ENCODE data around the gene AGAP1.

The AGAP1 gene

DNA sequence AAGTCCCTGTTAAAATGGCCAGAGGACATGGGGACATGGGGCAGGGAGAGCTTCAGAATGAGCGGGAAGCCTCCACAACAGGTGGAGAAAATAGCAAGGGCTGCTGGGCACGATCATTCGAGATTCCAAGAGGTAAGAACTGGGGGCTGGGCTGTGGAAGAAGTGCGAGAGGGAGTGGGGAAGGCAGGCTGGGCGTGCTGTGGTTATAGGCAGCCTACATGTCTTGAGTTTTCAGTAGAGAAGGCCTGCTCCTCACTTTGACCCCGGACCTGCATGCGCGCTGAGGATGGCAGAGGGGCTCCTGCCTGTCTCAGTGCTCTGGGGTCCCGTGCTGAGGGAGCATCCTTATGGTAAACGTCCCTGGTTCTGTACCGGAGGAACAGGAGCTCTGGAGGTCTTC is 115.5 kb downstream of the AGAP1 start:
- DNase-seq (ENCODE audit: low read depth in 3 of 3): no peak

DNA sequence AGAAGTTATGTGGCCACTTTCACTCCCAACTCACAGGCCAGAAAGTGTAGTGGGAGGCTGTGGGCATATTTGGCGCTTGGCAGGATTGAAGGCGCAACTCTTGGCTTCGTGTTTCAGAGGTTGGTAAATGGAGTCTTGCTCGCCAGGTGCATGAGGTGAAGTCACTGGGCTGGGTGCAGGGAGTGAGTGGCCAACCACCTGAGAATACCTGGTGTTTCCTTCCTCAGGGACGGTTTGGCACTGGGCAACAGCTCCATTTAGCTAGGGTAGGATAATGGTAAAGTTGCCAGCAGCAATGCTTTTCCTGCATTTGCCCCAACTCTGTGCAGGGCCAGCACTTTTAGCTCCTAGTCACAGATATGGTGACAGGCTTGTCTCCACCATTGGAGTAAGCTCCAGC is 115.9 kb downstream of the AGAP1 start:
- DNase-seq (ENCODE audit: low read depth in 3 of 3): no peak

DNA sequence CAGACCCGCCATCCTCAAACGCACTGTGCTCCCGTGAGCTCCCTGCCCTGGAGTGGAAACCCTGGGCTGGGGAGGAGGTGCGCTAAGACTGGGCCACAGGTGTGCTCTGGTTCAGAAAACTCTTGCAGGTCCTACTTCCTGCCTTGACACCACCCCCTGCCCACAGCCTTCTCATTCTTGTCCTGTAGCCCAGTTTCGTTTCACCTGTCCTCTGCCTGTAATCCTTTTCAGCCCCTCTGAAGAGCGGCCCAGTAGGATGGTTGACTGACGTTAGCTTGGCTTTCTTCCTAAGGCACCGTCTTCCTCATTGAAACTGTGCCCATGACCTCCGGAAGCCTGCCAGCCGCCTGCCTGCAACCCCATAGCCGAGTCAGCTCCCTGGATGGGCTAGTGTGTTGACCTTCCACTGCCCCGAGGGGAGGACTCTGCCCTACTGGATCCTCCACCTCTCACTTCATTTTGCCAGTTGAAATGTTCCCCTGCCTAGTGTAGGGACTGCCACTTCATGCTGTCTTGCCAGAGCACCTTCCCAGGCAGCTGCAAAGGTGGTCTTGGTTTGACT is 116.9 kb downstream of the AGAP1 start:
- DNase-seq (ENCODE audit: low read depth in 3 of 3): no peak

DNA sequence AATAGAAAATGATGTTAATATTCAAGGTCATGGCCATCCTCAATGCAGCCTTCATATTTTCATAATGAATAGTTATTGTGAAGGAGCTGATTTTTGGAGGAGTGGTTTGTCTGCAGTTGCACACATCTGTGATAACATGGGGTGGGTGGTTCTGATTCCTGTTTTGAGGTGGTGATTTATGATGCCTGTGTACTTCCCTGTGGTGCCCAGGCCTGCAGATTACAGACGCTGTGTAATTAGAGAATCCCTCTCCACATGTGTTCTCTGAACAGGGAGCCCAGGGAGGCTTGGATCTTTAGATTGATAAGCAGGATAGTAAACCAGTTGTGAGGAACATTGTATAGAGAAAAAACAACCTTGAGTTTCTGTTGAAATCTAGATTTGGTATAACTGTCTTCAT is 117.5 kb downstream of the AGAP1 start:
- DNase-seq (ENCODE audit: low read depth in 3 of 3): no peak

DNA sequence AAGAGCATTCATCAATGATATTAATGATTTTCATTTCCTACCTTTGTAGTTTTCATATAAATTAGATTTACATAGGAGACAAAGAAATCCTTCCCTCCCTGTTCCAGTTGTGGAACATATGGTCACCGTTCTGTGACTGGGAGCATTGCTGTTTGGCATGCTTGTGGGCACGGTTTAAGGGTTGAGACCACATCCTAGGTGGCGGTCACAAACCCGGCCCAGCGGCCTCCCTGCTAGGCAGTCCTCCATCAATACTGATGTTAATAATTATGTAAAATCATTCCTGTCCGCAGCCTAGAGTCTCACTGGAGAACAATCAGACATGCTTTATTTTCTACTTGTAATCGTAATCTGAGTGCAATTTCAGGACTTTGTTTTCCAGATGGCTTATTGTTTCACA is 117.9 kb downstream of the AGAP1 start:
- no peak for DNase-seq (ENCODE audit: low read depth in 3 of 3)

DNA sequence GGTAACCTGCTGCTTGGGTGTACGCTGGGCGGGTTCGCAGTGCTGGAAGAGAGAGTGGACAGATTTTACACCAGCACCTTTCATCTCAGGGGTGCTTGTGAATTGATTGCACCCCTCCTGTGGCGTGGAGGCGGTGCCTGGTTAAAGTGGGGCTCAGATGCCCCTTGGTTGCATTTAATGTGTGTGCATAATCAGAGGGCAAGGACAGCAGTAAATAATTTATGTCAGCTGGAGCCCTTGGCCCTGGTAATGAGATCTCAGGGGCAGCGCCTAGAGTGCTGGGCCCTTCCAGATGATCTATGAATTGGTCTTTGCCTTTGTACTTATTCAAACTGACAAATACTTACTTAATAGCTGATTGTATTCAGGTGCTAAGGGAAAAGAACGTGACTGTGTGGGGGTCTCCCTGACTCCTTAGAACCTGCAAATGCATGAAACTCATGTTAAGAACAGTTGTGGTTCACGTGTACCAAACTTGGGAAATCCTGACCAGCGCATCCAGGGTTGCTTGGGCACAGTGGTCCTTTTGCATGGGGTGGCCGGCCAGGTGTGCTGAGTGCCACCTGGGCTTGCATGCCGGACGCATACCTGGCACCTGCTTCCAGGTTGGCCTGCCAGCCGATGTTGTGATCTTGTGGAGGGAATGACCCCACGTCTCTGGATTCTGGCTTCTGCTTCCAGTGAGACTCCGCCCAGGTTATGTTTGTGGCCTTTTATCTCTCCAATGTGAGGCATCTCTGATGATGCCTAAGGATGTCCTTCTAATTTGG is 118.5 kb downstream of the AGAP1 start:
- no peak for DNase-seq (ENCODE audit: low read depth in 3 of 3)

DNA sequence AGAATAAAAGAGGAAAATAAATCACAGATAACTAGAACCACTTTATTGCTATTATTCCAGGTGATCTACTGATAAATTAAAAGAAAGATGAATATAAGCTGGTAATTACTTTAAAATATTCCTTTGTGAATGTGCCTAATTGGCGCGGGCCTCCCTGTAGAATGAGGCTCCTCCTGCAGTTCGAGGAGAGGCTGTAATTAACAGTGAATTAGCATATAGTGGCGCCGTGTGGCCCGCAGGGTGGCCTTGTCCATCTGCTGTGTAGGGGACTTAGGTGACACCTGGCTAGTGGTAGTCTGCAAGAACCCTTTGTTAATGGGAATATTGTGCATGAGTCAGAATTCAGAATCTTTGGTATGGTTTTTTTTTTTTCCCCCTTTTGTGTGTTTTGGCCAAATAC is 119.8 kb downstream of the AGAP1 start:
- no peak for DNase-seq (ENCODE audit: low read depth in 3 of 3)

DNA sequence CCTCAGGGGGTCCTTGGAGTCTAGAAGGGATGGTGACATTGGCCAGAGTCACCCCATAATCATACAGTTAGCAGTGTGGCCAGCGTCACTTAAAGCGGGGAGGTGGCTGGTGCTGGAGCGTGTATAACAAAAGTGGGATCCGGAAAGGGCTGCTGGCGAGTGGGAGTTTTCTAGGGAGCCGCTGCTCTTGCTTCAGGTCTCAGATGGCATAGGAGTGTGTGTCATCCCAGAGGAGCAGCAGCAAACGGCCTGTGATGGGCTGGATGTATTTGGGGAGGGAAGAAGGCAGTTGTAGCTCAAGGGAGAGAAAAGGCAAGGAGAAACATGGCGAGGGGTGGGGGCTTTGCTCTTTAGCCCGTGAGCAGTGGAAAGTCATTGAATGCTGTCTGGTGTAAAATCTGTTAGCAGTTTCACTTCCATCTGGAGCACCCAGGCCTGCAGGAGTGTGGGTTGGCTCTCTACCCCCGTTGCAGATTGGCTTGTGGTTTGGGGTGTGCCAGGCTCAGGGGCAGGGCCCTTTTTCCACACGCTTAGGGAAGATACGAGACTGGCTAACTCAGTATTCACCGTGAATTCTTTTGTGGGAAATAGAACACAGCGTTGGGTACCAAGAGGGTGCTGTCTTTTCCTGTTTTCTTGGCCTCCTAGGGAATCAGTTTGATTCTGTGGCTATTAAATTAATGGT is 120.5 kb downstream of the AGAP1 start:
- DNase-seq (ENCODE audit: low read depth in 3 of 3): no peak

DNA sequence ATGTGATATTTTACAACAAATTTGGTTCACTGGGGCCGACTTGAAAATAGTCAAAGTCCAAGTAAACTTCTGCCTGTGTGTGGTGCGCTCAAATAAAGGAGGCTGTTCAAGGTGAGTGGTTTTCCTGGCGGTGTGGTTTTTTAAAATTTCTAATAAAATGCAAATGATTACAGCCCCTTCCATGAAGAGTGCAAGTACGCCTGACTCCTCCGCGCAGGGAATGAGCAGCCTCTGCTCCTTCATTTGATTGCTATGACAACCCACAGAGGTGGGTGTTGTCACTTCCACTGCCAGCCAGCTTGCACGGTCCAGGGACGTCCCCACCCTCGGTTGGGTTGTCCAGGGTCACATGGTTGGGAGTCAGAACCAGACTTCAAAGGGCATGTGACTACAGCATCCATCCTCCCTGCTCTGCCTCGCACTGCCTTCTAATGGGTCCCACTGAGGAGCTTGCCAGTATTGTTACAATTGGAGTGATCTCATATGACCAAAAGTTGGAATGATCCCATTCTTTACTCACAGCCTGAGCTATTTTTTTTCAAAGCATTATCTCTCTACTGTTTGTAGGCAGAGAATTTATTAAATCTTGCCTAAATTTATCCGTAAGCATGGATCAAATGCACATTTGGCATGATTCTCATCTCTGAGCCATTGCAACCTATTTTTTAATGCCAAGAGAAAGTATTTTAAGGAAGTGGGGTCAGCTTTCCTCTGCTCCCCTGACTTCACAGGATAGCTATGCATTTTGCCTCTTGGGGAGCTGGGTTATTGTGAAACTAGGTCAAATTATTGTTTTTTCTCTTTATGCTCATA is 121.3 kb downstream of the AGAP1 start:
- DNase-seq (ENCODE audit: low read depth in 3 of 3): no peak

DNA sequence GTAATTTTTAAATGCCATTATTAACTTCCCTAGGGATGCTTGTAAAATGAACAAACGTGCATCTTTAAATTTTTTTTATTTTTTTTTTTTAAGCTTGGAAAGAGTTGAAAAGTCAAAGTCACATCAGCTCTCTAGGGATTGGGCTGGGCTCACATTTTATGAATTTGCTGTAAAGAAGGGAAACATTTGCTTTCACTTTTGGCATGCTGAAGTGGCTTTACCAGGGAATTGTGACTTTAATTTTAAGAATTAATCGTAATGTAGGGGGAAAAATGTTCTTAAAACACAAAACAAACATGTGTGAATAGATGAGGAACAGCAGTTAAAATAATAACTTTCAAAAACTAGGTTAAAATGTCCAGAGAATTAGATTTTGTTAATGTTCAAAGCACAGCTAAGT is 123.0 kb downstream of the AGAP1 start:
- no peak for DNase-seq (ENCODE audit: low read depth in 3 of 3)

DNA sequence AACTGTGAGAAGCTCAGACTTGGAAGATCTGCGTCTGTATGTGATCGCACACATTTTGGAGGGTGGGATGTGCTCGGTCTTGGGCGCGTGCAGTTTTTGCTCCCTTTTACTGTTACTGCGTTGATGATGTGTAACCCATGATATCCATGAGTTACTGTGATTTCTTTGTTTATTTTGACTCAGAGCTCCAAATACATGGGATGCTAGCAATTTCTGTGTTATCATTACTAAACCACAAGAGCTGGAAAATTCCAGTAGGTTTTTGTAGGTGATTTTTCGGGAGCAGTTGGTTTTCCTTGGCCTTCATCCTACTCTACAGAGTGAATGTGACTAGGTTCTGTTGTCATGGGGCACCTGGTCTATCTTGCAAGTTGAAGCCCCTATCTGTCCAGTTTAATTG is 124.2 kb downstream of the AGAP1 start:
- no peak for DNase-seq (ENCODE audit: low read depth in 3 of 3)

DNA sequence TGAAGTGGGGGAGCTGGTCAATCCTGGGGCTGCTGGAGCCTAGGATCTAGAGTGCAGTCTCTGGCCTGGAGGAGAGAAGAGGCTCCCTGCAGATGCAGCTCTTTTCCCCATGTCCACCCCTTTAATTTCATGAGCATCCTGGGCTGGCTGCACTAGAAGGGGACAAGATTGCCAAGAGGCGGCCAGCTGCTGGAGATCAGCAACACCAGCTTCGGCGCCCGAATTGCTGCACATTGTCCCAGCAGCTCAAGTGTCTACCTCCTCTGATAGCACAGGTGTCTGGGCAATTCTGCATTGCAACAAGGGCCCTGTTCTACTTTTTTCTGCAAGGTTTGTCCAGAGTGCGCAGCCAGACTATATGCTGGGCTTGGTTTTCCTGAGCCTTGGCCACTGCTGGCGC is 125.7 kb downstream of the AGAP1 start:
- DNase-seq (ENCODE audit: low read depth in 3 of 3): no peak

DNA sequence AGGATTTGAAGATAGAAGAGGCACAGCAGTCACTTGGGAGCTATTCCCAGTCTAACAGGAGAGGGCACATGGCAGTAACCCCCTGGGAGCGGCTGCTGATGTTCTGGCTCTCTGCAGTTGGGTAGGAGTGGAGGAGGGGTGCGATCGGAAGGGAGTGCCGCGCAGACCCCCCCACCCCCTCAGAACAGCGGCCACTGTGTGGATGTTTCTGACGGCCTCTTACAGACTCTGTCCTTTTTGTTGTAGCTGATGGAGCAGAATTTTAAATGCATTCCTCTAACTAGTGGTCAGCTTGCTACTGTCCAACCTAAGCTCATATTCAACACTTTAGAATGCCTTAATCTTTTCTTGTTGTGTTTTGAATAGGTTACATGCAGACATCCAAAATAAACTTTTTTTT is 127.9 kb downstream of the AGAP1 start:
- no peak for DNase-seq (ENCODE audit: low read depth in 3 of 3)

DNA sequence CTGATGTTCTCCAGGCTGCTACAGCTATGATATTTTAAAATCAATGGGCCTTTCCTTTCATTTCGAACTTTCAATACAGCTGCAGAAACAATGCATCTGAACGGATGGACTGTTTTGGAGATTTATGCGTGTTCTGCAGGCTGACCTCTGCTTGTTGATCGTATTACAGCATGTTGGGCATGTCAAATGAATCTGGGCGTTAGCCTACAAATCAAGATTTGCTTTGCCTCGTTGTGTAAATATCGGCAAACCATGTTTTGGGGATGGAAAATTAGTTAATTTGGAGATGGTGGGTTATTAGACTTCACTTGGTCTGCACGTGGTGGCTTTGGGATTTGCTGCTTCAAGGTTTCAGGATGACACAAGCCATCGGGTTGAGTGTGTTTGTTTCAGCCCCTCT is 129.3 kb downstream of the AGAP1 start:
- no peak for DNase-seq (ENCODE audit: low read depth in 3 of 3)

DNA sequence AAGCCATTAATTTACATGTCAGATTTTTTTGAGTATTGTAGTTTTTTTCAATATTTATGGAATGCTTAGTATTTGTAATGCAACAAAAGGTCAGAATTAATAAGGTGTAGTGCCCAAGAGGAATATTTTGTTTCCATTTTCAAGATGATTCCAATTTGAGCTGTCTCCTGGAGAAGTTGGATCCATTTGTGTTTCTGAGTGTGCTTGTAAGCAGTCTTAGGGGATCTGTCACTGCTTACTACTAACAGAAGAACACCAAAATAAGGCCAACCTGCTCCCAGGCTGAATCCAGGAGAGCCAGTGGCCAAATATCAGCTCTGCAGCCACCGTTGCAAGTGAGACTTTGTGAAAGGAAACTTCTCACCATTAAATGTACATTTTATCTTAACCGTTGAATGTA is 129.9 kb downstream of the AGAP1 start:
- no peak for DNase-seq (ENCODE audit: low read depth in 3 of 3)

DNA sequence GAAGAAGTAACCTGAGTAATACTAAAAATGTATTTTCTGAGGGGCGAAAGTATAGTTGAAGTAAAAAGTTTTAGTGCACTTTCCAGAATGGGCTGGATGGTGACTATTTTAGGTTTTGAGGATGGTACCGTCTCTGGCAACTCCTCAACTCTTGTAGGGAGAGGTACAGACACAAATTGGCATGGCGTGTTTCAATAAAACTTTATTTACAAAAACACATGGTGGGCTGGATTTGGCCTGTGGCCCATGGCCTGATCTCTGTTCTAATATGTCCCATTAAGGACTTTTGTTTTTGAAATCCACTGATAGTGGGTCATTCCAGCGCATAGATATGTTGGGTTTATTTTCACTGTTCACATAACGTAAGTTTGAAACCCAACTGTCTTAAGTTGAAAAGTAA is 132.8 kb downstream of the AGAP1 start:
- no peak for DNase-seq (ENCODE audit: low read depth in 3 of 3)

DNA sequence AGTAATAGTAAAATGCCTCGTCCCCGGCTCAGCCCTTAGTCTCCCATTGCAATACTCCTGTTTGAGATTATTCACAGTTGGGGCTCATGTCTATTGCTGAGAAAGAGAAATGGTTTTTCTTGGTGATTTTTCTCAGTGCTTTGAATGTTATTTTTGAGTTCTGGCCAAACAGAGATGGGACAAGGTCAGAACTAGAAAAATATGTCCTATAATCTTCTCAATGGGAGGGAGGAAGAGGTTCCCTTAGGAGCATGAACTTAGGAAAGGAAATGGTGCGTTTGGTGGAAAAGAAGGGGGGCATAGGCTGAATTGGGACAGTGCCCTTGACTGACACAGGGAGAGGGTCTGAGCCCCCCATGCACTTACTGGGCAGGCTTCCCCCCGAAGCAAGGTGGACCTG is 133.8 kb downstream of the AGAP1 start:
- DNase-seq (ENCODE audit: low read depth in 3 of 3): no peak

DNA sequence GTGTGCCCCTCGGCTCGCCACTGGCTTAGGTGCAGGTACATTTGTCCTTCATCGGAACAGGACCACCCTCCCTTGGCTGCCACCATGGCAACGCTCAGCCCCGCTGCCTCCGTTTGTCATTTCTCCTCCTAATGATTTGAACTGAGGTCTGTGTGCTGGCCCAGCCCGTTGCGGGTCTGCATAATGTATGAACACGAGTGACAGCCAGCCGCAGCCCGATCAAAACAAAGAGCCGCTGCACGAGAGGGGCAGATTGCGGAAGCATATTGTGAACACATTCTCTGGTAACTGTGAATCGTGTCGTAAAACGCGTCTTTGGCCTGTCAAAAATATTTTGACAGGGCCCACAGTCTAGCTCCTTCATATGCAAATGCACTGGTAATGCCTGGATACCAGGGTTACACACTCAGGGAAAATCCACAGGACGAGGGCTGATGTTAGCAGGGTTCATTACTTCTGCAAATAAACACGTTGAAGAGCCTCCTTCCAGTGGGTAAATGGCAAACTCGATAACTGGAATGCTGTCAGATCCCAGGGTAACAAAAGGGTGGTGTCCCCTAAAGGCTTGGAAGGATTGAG is 137.0 kb downstream of the AGAP1 start:
- no peak for DNase-seq (ENCODE audit: low read depth in 3 of 3)

DNA sequence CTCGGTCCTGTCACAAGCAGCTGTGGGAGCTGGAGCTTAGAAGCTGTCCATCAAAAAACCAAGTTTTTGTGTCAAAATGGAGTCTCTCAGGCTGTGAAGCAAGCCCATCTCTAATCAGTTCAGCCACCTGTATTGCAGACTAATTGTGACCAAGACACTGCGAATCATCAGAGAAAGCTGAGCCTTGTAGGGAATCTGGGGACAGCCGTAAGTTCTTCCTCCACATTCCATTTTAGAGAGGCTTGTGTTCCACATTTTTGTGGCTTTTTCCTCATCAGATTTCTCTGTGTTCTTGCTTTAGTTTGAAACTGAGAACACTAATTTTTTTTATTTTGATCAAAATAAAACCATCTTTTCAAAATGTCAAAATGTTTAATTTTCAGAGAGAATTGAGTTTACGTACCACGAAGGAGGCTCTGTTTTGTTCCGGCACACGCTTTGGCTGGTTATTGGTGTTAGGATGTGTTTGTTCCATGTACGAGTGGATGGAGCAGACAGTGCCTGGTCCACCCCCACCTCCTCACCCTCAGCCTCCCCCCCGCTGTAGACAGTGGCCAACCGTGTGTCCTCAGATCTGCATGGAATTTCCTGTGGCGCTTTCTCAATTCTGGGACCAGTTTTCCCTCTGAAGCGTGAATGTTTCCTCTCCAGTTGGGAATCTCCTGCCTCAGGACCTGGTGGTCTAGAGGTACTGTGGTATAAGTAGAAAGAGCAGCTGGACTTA is 140.8 kb downstream of the AGAP1 start:
- DNase-seq (ENCODE audit: low read depth in 3 of 3): no peak

DNA sequence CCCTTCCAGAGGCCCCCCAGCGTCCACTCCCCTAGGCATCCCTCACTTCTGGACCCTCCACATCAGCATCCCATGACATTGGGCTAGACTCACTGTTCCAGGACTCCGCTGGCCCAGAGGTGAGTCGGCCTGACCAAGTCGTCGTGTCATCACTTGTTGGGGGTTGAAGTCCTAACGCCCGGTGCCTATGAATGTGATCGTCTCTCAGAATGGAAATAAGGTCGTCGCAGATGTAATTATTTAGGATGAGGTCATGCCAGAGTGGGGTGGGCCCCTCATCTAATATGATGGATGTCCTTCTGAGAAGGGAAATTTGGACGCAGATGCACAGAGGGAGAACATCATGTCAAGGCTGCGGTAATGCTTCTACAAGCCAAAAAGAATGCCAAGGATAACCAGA is 142.7 kb downstream of the AGAP1 start:
- DNase-seq (ENCODE audit: low read depth in 3 of 3): no peak

DNA sequence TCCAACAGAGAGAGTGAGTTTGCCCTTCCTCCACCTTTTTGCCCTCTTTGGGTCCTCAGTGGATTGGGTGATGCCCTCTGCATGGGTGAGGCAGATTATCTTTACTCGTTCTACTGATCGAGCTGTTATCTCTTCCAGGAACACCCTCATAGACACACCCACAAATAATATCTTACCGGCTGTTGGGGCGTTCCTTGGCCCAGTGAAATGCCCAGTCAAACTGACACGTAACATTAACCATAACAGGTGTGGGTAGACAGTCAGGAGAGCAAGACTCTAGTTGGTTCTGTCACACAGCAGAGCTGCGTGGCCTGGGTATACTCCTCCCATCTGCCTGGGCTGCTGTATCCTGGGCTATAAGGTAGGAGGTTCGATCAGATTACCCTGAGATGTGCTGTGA is 144.1 kb downstream of the AGAP1 start:
- DNase-seq (ENCODE audit: low read depth in 3 of 3): no peak

Data from stimulated activated CD4-positive, alpha-beta T cell treated with anti-CD3 and anti-CD28 coated beads, TNF-alpha, amount 100 ng/mL, for 48 hours (primary cell).